Gastrocnemius medialis (tissue), 4 donors: Measurements from ENCODE around the gene EXPH5. TPM values are rescaled to one million over a fixed set of nuclear protein-coding genes. Genes with fewer than 3 reads are reported as not detected.

Experiments
- ATAC-seq, 2 donors: fragments of 150-250 bp; one replicate each; pipeline ENCODE4 v1.9.1; 2016
- DNase-seq, 2 donors: peaks; one replicate each; pipeline ENCODE4 v3.0.0-alpha.2; 2019
- H3K27ac ChIP-seq, 4 donors: fragments of 200-600 bp; sonication (generic); 1 replicate in 1 of 4; 2 replicates in 3 of 4; pipeline ENCODE4 v1.5.1; 2016 to 2018; ENCODE audit warnings: mild to moderate bottlenecking in 2 of 4, moderate library complexity in 1 of 4
- H3K27me3 ChIP-seq, 3 donors: fragments of 200-600 bp; sonication (generic) in 2 of 3; 1 replicate in 1 of 3; 2 replicates in 2 of 3; pipeline versions ENCODE4 v1.5.1 to v1.6.0; 2016 to 2019; ENCODE audit warnings: mild to moderate bottlenecking in 1 of 3, moderate library complexity in 1 of 3
- H3K36me3 ChIP-seq, 2 donors: fragments of 200-600 bp; sonication (generic) in 1 of 2; one replicate each; pipeline ENCODE4 v1.5.1; 2017 to 2018
- H3K4me1 ChIP-seq, 2 donors: fragments of 200-600 bp; sonication (generic) in 1 of 2; one replicate each; pipeline ENCODE4 v1.5.1; 2016 to 2017; ENCODE audit warnings: mild to moderate bottlenecking in 2 of 2
- H3K4me3 ChIP-seq, 4 donors: fragments of 200-600 bp; sonication (generic) in 3 of 4; 1 replicate in 1 of 4; 2 replicates in 3 of 4; pipeline ENCODE4 v1.5.1; 2016 to 2019; ENCODE audit warnings: mild to moderate bottlenecking in 2 of 4
- H3K9me3 ChIP-seq, 3 donors: fragments of 200-600 bp; sonication (generic) in 2 of 3; 1 replicate in 1 of 3; 2 replicates in 2 of 3; pipeline ENCODE4 v1.5.1; 2016 to 2019
- POLR2A ChIP-seq, 2 donors: fragments of 450-650 bp; IDR thresholded peaks; one replicate each; pipeline ENCODE4 v1.6.1; 2017; ENCODE audit warnings: antibody characterized with exemption in 2 of 2, mild to moderate bottlenecking in 2 of 2, moderate library complexity in 2 of 2
- in situ Hi-C, 4 donors: fragments of 200-750 bp; cut with MboI; loops; one replicate each; pipeline versions ENCODE4 v1.15.0 to v1.8.0; 2017; ENCODE audit warnings: low sequenced_read_pairs in 4 of 4
- intact Hi-C: fragments of 100-400 bp; cut with DNase I; formaldehyde crosslinking; loops from one replicate; pipeline ENCODE4 v1.15.1; 2023; ENCODE audit warnings: low total_unique reads
- total RNA-seq, 4 donors: library from RNA; depleted of rRNA; stranded (reverse); fragments of >200 nt; gene quantifications; one replicate each; pipeline versions ENCODE4 v1.1.0 to v1.2.3, GENCODE V29; 2016
- TF ChIP-seq, protein P1 (sequence below), 5 experiments: fragments of 450-650 bp in 3 of 5; fragments of 200-600 bp in 2 of 5; sonication (generic) in 2 of 5; IDR thresholded peaks in 4 of 5; conservative IDR thresholded peaks in 1 of 5; 1 replicate in 4 of 5; 2 replicates in 1 of 5; pipeline ENCODE4 v1.5.1; 2016 to 2019; ENCODE audit warnings: antibody characterized with exemption in 5 of 5, mild to moderate bottlenecking in 3 of 5, moderate library complexity in 3 of 5

Gene EXPH5
- total RNA-seq, 4 donors from 2014 or later, result 0.07 to 0.22 (median 0.20) TPM; not detected in 1

DNA sequence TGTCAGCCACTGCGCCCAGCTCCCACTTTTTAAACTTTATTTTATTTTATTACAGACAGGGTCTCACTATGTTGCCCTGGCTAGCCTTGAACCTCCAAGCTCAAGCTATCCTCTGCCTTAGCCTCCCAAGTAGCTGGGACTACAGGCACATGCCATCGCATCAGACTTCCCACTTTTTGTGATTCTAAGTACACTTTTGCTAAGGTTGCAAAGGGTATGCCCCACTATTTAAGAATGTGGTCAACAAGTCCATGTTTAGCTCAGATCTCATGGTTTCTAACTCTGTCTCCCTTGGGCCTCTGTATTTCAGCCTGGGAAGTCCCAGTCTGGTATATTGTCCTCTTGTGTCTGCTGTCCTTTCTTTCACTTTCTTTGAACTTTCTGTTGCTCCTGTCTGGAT is 35.3 kb downstream of the EXPH5 start:
- intact Hi-C loops, result no loop called here
- in situ Hi-C loops, result no loop called here
- ATAC-seq (no peak), DNase-seq (no peak)
- TF ChIP-seq POLR2A (IDR thresholded peaks at IDR 0.05), result no peak
- TF ChIP-seq, protein P1, sequence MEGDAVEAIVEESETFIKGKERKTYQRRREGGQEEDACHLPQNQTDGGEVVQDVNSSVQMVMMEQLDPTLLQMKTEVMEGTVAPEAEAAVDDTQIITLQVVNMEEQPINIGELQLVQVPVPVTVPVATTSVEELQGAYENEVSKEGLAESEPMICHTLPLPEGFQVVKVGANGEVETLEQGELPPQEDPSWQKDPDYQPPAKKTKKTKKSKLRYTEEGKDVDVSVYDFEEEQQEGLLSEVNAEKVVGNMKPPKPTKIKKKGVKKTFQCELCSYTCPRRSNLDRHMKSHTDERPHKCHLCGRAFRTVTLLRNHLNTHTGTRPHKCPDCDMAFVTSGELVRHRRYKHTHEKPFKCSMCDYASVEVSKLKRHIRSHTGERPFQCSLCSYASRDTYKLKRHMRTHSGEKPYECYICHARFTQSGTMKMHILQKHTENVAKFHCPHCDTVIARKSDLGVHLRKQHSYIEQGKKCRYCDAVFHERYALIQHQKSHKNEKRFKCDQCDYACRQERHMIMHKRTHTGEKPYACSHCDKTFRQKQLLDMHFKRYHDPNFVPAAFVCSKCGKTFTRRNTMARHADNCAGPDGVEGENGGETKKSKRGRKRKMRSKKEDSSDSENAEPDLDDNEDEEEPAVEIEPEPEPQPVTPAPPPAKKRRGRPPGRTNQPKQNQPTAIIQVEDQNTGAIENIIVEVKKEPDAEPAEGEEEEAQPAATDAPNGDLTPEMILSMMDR (IDR thresholded peaks at IDR 0.05 in 4 of 5, conservative IDR thresholded peaks at IDR 0.05 in 1 of 5), result no peak
- H3K27ac ChIP-seq, result no peak overlapping the region
- H3K4me3 ChIP-seq, result no peak overlapping the region
- H3K36me3 ChIP-seq, result no peaks in the 10 kb centered on the region
- H3K4me1 ChIP-seq, result no peaks in the 10 kb centered on the region
- no peaks in the 10 kb centered on the region for H3K9me3 ChIP-seq
- no peaks in the 10 kb centered on the region for H3K27me3 ChIP-seq

GRCh38 chr11:108556019-108556418 is 37.5 kb downstream of the EXPH5 start:
- Histone ChIP-seq H3K4me1 (no peaks in the 10 kb centered on the region), H3K36me3 (no peaks in the 10 kb centered on the region), H3K9me3 (no peaks in the 10 kb centered on the region), H3K4me3 (no peak overlapping the region), H3K27me3 (no peaks in the 10 kb centered on the region), H3K27ac (no peak overlapping the region)
- no peak for TF ChIP-seq POLR2A (IDR thresholded peaks at IDR 0.05)
- TF ChIP-seq, protein P1 (IDR thresholded peaks at IDR 0.05 in 4 of 5, conservative IDR thresholded peaks at IDR 0.05 in 1 of 5), result no peak
- no peak for ATAC-seq
- no peak for DNase-seq
- in situ Hi-C loops (no loop called here), intact Hi-C loops (no loop called here)

DNA sequence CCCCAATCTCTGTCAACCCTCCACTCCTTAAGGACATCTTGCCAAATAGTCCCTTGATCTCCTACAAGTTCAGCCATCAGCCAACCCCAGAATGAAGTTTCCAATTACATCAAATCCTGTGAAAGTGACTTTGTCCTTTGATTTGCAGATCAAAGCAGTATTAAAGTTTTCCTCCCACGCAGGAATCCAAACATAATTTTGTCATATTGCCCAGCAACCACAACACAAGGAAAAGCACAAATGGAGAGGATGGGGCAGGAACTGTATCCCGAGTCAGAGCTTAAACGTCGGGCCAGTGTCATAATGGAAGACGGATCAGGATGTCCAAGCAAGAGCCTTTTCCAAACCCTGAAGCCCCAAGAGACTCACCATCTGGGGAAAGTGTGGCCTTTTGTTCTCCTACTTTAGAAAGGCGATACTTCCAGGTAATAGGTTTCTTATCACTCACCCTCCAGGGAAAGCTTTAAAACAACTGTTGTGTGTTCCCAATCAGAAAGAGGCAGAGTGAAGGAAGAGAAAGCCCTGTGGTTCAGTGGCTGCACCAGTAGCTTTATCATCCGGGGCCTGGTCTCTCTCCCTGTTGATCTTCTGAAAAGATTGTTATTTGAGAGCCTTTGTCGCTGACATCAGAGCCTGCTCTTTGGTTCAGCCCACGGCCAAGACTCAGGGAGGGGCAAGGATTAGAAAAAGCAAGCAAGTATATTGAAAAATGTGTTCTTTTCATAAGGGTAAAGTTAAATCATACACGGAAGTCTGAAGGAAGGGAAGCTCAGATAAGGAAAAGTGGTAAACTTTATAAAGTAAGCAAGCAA is 41.7 kb downstream of the EXPH5 start:
- no peaks in the 10 kb centered on the region for H3K36me3 ChIP-seq
- TF ChIP-seq POLR2A (IDR thresholded peaks at IDR 0.05), result no peak
- TF ChIP-seq, protein P1 (IDR thresholded peaks at IDR 0.05 in 4 of 5, conservative IDR thresholded peaks at IDR 0.05 in 1 of 5), result no peak
- in situ Hi-C loops, result no loop called here
- intact Hi-C loops, result no loop called here
- no peak overlapping the region for H3K4me3 ChIP-seq
- no peaks in the 10 kb centered on the region for H3K9me3 ChIP-seq
- no peak for DNase-seq
- no peaks in the 10 kb centered on the region for H3K27me3 ChIP-seq
- no peaks in the 10 kb centered on the region for H3K4me1 ChIP-seq
- H3K27ac ChIP-seq, result no peak overlapping the region
- ATAC-seq, result no peak

DNA sequence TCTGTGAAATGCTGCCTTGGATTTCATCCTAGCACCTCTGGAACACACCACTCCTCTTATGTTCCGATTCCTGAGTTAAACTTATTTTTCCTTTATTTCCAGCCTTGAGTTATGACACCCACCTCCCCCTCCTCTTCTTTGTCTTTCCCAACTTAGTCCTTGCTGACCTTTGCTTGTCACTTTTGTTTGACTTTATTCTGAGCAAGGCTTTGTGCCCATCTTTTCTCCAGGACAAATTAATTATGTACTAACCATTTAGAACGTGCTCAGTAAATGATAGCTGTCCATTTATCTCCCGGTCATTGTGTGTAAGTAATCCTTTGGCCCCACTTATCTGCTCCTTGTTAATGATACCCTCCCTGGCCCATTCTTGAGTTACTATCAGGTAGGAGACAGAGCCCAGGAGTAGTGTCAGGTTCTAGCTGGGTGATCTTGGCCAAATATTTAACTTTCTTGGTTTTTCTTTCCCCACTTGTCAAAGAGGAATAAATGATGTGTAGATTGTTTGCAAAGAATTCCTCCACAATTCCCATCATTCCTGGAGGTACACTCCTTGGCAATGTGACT is 44.2 kb downstream of the EXPH5 start:
- TF ChIP-seq POLR2A (IDR thresholded peaks at IDR 0.05), result no peak
- TF ChIP-seq, protein P1 (IDR thresholded peaks at IDR 0.05 in 4 of 5, conservative IDR thresholded peaks at IDR 0.05 in 1 of 5), result no peak
- Histone ChIP-seq H3K4me1 (no peaks in the 10 kb centered on the region), H3K27ac (no peak overlapping the region), H3K4me3 (no peak overlapping the region), H3K9me3 (no peaks in the 10 kb centered on the region), H3K27me3 (no peaks in the 10 kb centered on the region), H3K36me3 (no peaks in the 10 kb centered on the region)
- no peak for ATAC-seq
- intact Hi-C loops, result no loop called here
- in situ Hi-C loops, result no loop called here
- DNase-seq, result no peak
